Measurements from ENCODE around the gene DAB1. TPM values are rescaled to one million over a fixed set of nuclear protein-coding genes. Genes with fewer than 3 reads are reported as not detected.

DAB1 gene
- total RNA-seq, 1 donor from 2014 or later, result 0.25 TPM

DNA sequence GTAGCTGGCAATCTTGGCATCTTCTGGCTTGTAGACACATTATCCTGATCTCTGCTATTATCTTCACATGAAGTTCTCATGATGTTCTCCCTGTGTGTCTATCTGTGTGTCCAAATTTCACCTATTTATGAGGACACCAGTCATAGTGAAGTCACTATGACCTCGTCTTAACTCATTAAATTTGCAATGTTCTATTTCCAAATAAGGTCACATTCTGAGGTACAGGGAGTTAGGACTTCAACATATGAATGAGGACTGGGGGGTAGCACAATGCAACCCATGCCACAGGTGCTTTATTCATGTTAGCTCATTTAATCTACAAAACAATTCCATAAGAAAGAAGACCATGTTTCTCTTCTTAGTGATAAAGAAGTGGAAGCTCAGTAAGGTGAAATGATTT lies 251.8 kb downstream of the DAB1 start:
- H3K4me3 ChIP-seq (ENCODE audit: low read depth, low read length), result no peak overlapping the region
- no peaks in the 10 kb centered on the region for H3K36me3 ChIP-seq (ENCODE audit: control insufficient read depth, insufficient read depth, low read length)
- H3K27me3 ChIP-seq (ENCODE audit: control insufficient read depth, insufficient read depth, low read length), result no peaks in the 10 kb centered on the region
- no peak for DNase-seq (ENCODE audit: low read depth)
- TF ChIP-seq, protein P1, sequence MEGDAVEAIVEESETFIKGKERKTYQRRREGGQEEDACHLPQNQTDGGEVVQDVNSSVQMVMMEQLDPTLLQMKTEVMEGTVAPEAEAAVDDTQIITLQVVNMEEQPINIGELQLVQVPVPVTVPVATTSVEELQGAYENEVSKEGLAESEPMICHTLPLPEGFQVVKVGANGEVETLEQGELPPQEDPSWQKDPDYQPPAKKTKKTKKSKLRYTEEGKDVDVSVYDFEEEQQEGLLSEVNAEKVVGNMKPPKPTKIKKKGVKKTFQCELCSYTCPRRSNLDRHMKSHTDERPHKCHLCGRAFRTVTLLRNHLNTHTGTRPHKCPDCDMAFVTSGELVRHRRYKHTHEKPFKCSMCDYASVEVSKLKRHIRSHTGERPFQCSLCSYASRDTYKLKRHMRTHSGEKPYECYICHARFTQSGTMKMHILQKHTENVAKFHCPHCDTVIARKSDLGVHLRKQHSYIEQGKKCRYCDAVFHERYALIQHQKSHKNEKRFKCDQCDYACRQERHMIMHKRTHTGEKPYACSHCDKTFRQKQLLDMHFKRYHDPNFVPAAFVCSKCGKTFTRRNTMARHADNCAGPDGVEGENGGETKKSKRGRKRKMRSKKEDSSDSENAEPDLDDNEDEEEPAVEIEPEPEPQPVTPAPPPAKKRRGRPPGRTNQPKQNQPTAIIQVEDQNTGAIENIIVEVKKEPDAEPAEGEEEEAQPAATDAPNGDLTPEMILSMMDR (IDR thresholded peaks at IDR 0.05; ENCODE audit: insufficient read depth, low read length, poor library complexity, severe bottlenecking), result no peak

DNA sequence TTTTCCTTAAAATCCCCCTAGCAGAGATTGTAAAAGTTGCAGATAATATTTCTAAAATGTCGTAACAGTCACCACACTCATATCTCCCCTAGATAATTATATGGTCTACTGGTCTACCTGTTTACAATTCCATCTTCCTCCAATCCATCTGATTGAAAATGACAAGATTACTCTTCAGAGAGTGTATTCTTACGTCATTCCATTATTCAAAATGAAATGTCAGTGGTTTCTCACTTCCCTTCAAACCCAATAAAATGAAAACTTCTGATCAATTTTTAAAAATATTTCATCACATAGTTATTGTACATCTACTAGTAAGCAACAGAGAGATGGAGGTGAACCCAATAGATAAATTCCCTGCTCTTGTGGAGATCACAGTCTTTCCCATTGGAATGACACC lies 255.9 kb downstream of the DAB1 start:
- H3K36me3 ChIP-seq (ENCODE audit: control insufficient read depth, insufficient read depth, low read length), result no peaks in the 10 kb centered on the region
- H3K27me3 ChIP-seq (ENCODE audit: control insufficient read depth, insufficient read depth, low read length), result no peaks in the 10 kb centered on the region
- no peak for DNase-seq (ENCODE audit: low read depth)
- no peak overlapping the region for H3K4me3 ChIP-seq (ENCODE audit: low read depth, low read length)
- TF ChIP-seq, protein P1 (IDR thresholded peaks at IDR 0.05; ENCODE audit: insufficient read depth, low read length, poor library complexity, severe bottlenecking), result no peak

DNA sequence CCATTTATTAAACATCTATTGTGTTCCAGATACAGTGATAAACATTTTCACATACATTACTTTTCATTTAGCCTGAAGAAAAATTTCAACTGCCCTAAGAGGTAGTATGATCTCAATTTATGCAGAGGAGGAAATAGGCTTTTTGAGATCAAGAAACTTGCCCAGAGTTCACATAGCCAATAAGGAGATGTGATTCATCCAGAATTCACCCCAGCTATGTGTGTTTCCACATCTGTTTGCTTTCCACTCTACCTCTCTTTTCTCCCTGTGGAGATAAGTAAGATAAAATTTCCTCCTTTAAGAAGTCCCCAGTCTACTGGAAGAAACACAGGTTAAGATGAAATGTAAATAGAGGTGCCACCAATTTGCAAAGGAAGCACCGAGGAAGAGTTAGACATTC lies 258.3 kb downstream of the DAB1 start:
- Histone ChIP-seq H3K4me3 (ENCODE audit: low read depth, low read length) (no peak overlapping the region), H3K36me3 (ENCODE audit: control insufficient read depth, insufficient read depth, low read length) (no peaks in the 10 kb centered on the region), H3K27me3 (ENCODE audit: control insufficient read depth, insufficient read depth, low read length) (no peaks in the 10 kb centered on the region)
- TF ChIP-seq, protein P1 (IDR thresholded peaks at IDR 0.05; ENCODE audit: insufficient read depth, low read length, poor library complexity, severe bottlenecking), result no peak
- DNase-seq (ENCODE audit: low read depth), result no peak

DNA sequence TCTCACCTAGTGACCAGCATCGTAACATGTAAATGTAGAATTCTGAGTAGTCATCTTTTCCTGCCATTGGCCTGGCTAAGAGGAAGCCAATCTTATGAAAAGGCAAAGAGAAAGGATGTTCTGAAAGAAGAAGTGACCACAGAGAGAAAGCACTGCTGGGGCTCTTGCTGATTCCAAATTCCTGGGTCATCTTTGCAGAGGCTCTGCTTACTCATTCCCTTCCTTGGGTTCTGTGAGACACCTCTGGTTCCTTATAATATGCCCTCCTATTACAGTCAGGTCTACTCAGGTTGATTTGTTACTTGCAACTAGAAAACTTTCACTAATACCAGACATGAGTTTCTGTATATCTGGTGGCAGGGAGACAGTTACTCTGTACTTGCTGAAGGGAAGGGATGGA lies 259.3 kb downstream of the DAB1 start:
- TF ChIP-seq, protein P1 (IDR thresholded peaks at IDR 0.05; ENCODE audit: insufficient read depth, low read length, poor library complexity, severe bottlenecking), result no peak
- DNase-seq (ENCODE audit: low read depth), result no peak
- no peak overlapping the region for H3K4me3 ChIP-seq (ENCODE audit: low read depth, low read length)
- no peaks in the 10 kb centered on the region for H3K36me3 ChIP-seq (ENCODE audit: control insufficient read depth, insufficient read depth, low read length)
- no peaks in the 10 kb centered on the region for H3K27me3 ChIP-seq (ENCODE audit: control insufficient read depth, insufficient read depth, low read length)

DNA sequence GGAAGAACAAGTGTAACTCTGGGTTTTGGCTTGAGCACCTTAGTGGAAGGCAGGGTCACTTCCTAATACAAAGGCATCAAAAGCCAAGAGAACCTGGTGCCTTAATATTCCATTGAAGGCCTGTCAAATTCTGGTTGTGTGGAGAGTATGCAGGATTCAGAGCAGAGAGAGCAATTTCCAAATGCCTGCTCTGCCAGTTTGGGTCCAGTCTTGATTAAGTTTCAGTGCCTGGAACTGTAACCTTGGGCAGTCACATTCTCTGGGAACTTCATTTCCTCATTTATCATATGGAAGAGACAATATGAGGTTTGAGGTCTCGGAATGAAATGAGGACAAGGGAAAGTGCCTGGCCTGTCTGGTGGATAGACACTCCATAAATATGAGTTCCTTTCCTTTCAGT lies 260.1 kb downstream of the DAB1 start:
- Histone ChIP-seq H3K4me3 (ENCODE audit: low read depth, low read length) (no peak overlapping the region), H3K27me3 (ENCODE audit: control insufficient read depth, insufficient read depth, low read length) (no peaks in the 10 kb centered on the region), H3K36me3 (ENCODE audit: control insufficient read depth, insufficient read depth, low read length) (no peaks in the 10 kb centered on the region)
- no peak for DNase-seq (ENCODE audit: low read depth)
- TF ChIP-seq, protein P1 (IDR thresholded peaks at IDR 0.05; ENCODE audit: insufficient read depth, low read length, poor library complexity, severe bottlenecking), result no peak

DNA sequence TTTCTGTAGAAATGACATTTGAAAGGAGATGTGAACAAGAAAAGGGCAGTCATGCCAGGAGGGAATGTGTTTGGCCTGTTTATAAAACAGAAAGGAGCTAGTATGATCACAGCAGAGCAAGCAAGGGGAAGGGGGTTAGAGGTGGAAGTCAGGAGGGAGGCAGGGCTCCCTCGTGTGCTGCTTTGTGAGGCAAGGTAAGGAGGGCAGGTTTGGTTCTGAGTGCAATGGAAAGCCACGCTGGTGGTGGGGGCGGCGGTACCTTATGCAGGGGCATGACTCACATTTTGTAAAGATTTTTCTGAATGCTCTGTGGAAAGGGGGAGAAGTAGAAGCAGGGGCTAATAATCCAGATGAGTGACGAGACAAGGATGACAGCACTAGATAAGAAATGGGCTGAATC lies 260.5 kb downstream of the DAB1 start:
- no peak for DNase-seq (ENCODE audit: low read depth)
- Histone ChIP-seq H3K27me3 (ENCODE audit: control insufficient read depth, insufficient read depth, low read length) (no peaks in the 10 kb centered on the region), H3K36me3 (ENCODE audit: control insufficient read depth, insufficient read depth, low read length) (no peaks in the 10 kb centered on the region), H3K4me3 (ENCODE audit: low read depth, low read length) (no peak overlapping the region)
- TF ChIP-seq, protein P1 (IDR thresholded peaks at IDR 0.05; ENCODE audit: insufficient read depth, low read length, poor library complexity, severe bottlenecking), result no peak

Measured in kidney epithelial cell (primary cell).